Subcutaneous adipose tissue (tissue), 4 donors: ENCODE results near the gene TBX2. TPM values are rescaled to one million over a fixed set of nuclear protein-coding genes. Genes with fewer than 3 reads are reported as not detected.
A peak's percentile ranks its signal among the peaks of the same experiment; 100 is the strongest.

Source experiments
- CTCF ChIP-seq: fragments of 450-650 bp; IDR thresholded peaks from one replicate; pipeline ENCODE4 v1.5.1; 2016; ENCODE audit warnings: low read depth, mild to moderate bottlenecking, control low read depth, antibody characterized with exemption, moderate library complexity
- total RNA-seq, 4 donors: library from RNA; depleted of rRNA; stranded (reverse); fragments of >200 nt; gene quantifications; one replicate each; pipeline ENCODE4 v1.1.0, GENCODE V29; 2016

TBX2 gene
- total RNA-seq, 4 donors from 2014 or later = 2.5 to 16.2 (median 4.1) TPM

GRCh38 chr17:61422116-61422799 is 22.6 kb downstream of the TBX2 start:
- peak; percentile 43 for TF ChIP-seq CTCF

- no peak for TF ChIP-seq CTCF
Measured at GRCh38 chr17:61422869-61423268, 23.2 kb downstream of the TBX2 start.

GRCh38 chr17:61423967-61424649 is 24.5 kb downstream of the TBX2 start:
- peak; percentile 94 for TF ChIP-seq CTCF

GRCh38 chr17:61425682-61426481 is 26.2 kb downstream of the TBX2 start:
- no peak for TF ChIP-seq CTCF

- no peak for TF ChIP-seq CTCF
Measured at GRCh38 chr17:61426482-61427304, 27.1 kb downstream of the TBX2 start.

GRCh38 chr17:61427567-61427966 is 27.9 kb downstream of the TBX2 start:
- TF ChIP-seq CTCF = peak; percentile 30
